EH (cell line): ENCODE data around the gene FAM83F.

Experiments used
- DNase-seq: peaks from one replicate; pipeline ENCODE4 v3.0.0-alpha.2; 2015; ENCODE audit warnings: low read depth

The FAM83F gene

GRCh38 chr22:39994041-39994565, 651 bp upstream of the FAM83F start:
- DNase-seq, result no peak

DNA sequence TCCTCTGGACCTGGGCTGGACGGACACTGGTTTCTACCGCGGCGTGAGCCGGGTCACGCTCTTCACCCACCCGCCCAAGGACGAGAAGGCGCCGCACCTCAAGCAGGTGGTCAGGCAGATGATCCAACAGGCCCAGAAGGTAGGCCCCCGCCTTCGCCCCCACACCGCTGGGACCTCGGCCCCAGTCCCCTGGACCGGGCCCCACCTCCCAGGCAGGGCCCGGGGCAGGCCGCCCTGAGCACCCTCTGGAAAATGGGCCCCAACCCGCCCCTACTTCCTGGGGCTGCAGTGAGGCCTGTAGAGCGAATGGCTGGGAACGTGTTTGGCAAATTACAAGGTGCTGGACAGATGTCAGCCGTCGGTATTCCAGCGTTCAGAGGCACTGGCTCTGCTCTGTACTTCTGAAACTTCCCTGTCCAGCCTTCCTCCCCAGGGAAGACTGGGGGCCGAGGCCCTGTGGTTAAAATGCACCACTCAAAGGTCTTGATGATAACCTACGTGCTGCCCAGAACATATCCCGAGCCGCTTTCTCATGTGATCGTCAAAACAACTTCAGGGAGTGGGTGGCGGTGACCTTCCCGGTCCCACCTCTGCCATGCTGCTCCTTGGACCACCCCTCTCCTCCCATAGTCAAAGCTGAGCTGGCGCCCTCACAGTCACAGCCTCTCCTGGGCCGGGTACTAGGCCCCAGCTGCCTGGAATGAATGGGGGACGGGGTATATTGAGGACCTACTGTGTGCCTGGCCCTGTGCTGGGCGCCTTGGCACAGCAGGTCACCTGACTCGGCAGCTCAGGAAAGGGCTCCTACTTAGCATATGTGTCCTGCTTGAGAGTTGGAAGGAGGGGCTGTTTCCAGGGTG, 869 bp downstream of the FAM83F start:
- DNase-seq, result no peak

GRCh38 chr22:39996732-39997131, 2.0 kb downstream of the FAM83F start:
- no peak for DNase-seq

GRCh38 chr22:39997421-39997820, 2.7 kb downstream of the FAM83F start:
- DNase-seq, result no peak

GRCh38 chr22:39997939-39998726, 3.4 kb downstream of the FAM83F start:
- peak; percentile 15 for DNase-seq

DNA sequence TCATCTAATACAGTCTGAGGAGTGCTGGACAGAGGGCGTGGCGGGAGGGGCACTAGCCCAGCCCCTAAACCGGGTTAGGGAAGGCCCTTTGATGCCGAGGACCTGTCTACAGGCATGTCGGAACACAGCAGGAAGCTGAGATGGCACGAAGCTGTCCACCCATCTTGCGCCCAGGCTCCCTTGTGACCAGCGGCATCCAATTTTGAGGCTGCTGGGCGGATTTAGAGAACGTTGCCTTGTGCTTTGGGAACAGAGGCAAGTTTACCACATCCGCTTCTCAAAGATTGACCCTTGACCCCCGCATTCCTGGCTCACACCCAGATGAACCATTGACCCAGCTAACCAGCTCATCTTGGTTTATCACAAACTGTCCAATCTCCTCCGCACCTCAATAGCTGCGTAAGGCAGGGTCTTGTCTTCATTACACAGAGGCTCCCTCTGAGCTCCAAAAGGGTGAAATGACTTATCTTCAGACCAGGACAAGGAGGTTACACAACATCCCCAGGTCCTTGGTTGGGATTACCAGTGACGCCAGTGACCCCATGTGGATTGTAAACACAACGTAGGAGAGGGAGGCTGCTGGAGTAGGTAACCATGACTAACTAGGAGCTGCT, 4.5 kb downstream of the FAM83F start:
- peak; percentile 45 for DNase-seq

GRCh38 chr22:40000171-40000570, 5.4 kb downstream of the FAM83F start:
- no peak for DNase-seq

DNA sequence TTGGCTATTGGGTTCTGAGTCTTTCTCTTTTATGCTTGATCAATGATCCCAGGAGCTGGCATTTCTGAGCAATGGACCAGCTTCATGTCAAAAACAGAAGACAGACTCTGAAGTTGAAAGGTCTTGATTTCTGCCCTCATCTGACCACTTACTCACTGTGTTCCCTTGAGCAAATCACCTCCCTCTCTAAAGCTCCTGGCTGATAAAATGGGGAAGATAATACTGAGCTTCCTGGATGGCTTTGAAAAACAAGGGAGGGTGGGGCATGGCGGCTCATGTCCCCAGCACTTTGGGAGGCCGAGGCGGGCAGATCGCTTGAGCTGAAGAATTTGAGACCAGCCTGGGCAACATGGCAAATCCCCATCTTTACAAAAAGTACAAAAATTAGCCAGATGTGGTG, 6.4 kb downstream of the FAM83F start:
- no peak for DNase-seq

DNA sequence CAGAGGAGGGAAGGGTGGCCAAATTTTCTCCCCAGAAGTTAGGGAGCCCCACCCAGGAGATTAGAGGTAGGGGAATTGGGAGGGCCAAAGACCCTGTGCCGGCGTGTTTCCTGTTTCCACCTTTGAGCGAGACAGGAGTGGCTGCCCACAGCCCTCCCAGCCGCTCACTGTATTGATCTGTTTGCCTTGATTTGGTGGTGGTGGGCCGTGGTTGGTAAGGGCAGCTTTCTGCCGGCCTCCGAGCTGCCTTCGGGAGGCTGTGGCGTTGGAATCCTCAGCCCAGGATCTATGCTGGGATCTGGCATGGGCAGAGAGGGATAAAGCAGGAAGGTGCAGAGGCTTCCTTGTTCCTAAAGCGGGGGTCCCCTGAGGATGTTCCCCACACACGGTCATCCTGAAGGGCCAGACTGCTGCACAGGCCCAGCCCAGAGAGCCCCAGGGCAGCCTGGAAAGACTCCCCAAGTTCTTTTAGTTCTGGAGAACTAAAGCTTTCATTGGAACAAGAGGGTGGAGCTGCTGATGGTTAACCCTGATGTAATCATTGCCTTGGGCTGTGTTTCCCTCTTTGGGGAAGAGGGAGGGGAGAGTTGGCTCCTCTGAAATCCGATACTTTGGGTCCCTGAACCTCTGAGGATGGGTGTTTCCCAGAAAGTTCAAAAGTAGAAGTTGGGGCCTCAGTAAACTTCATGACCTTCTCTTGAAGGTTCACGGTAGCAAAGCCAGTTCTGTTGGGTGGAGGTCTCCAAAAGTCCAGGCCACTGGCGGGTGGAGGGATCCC, 7.2 kb downstream of the FAM83F start:
- DNase-seq, result peak; percentile 11

DNA sequence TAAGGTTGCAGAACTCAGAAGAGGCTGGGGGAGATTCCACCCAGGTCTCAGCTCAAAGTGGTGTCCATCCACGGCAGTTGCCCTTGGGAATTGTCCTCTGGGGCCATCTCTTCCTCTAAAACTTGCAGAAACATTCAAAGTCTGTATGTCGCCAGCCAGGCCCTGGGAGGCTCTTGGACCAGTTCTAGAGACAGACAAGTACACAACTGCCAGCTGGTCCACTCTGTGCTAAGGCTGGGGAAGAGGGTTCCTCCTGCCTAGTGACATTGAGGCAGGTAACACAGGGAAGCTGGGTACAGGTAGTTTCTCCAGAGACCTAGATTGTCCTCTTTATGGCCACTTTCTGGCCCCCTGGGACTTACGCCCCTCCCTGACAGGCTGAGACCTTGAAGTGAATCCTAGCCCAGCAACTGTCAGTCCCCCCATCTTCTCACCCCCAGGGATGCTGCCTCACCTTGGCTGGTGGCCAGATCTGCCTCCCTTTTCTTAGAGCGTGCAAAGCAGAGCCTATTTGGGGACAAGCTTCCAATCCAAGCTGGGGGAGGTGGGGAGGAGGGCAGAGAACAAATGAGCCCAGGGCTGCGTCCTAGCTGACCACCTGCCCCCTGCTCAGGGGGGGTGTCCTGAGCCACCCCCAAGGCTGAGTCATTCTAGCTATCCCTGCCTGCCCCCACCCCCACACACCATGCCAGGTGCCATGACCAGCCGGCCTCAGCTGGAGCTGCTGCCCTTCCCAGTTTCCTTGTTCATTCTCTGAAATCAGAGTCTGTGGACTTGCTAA, 8.4 kb downstream of the FAM83F start:
- DNase-seq, result no peak

DNA sequence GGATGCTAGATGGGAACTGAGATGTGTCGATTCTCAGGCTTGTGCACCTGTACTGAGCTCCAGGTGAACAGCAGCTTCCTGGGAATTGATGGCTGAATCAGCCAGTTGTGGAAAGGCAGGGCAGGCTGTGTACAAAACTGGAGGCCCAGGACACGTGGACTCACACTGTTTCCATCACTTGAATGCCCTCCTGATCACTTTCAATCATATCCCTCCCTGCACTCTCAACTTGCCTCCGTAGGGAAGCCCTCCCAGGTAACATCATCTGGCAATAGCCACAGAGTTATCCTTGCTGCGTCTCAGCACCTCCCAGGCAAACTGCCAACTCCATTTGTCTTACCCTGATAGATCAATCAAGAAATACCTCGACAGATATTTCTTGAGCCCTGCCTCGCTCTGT, 10.1 kb downstream of the FAM83F start:
- no peak for DNase-seq

GRCh38 chr22:40006641-40007040, 11.9 kb downstream of the FAM83F start:
- DNase-seq, result no peak

DNA sequence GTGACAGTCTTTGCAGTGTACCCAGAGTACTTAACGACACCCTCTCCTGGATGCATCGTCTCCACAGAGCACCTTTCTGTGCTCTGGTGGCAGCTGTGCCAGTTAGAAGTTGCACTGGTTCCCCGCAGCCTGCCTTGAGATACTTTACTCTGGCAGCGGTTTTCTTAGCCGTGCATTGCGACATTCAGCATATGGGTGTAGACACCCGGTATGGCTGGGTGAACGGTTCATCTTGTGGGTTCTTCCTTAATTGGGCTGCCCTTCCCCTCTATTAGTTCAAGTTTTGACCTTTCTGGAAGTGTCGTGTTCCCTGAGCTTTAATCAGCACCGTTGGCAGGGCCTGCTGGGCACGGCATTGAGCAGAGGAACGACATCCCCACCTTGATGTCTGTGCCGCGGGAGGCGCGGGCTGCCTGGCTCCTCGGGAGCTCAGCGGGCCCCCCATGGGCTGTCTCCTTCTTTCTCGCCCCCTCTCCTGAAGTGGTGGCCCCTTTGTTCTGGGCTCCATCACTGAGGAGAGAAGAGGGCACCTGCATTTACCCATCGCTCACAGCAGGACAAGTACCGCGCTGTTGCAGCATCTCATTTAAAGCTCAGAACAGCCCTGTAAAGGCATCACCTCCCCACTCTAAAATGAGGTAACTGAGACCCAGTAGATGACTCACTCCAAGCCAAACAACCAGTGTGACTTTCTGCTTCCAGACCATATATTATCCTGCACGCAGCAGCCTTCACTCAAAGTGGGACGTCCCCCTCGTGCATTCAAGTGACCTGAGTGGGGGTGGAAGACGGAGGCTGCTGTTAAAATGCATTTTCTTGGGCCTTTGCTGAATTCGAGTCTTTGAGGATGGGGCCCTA, 13.3 kb downstream of the FAM83F start:
- no peak for DNase-seq

DNA sequence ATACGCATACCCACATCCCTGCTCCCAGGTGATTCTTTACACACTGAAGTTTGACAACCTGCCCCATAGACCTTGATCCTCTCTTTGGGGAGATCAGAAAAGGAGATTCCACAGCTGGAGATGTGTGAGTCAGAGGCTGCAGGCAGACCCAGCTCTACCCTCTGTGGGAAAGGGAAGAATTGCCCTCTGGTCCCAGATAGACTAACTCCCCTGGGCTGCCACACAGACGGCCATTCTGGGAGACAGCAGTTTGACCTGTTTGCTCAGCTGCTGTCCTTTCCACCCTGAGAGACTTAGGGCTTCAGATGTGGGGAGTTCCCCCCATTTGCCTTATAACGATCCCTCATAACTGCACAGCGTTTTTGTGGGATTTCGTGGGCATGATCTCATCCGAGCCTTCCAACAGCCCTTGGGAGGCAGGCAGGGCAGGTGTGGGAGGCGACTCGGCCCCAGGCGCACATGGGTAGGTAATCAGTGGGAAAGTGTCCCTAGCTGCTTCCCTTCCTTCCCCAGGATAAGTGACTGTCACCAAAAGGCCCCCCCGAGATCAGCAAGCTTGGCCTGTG, 14.1 kb downstream of the FAM83F start:
- no peak for DNase-seq

GRCh38 chr22:40009292-40009774, 14.6 kb downstream of the FAM83F start:
- no peak for DNase-seq

- no peak for DNase-seq
Measured at GRCh38 chr22:40009951-40010671, 15.4 kb downstream of the FAM83F start.

- no peak for DNase-seq
Measured at GRCh38 chr22:40010746-40011145, 16.0 kb downstream of the FAM83F start.

- DNase-seq, result no peak
Measured at GRCh38 chr22:40014667-40015248, 20.0 kb downstream of the FAM83F start.
